Kidney (tissue), 14 donors: ENCODE results near the gene DDAH2. TPM values are rescaled to one million over a fixed set of nuclear protein-coding genes. Genes with fewer than 3 reads are reported as not detected.

Experiments
- DNase-seq, 5 donors: peaks; one replicate each; pipeline ENCODE4 v3.0.0-alpha.2; 2013 to 2020
- FAIRE-seq: peaks from 2 replicates; lab custom pipeline; 2012; peaks lifted over from hg19 to GRCh38; lab: Jason Lieb, UNC
- H3K27ac ChIP-seq, 2 donors: one replicate each; pipeline ENCODE4 v1.7.0; 2013; ENCODE audit warnings: low read depth in 2 of 2, low read length in 2 of 2, inconsistent platforms in 1 of 2
- H3K27me3 ChIP-seq: one replicate; pipeline ENCODE4 v1.7.1; 2013; ENCODE audit warnings: low read length, inconsistent platforms; ENCODE audit not compliant: control insufficient read depth, insufficient read depth
- H3K36me3 ChIP-seq, 3 donors: one replicate each; pipeline versions ENCODE4 v1.7.0 to v1.7.1; 2013; ENCODE audit warnings: low read length in 3 of 3, control low read depth in 1 of 3, inconsistent platforms in 1 of 3; ENCODE audit not compliant: insufficient read depth in 3 of 3, control insufficient read depth in 2 of 3
- H3K4me1 ChIP-seq, 3 donors: one replicate each; pipeline versions ENCODE4 v1.7.0 to v1.7.1; 2013; ENCODE audit warnings: low read length in 3 of 3, inconsistent platforms in 1 of 3, low read depth in 1 of 3; ENCODE audit not compliant: control insufficient read depth in 2 of 3, insufficient read depth in 2 of 3
- H3K4me3 ChIP-seq, 3 donors: one replicate each; pipeline versions ENCODE4 v1.7.0 to v1.8.1; 2013; ENCODE audit warnings: low read length in 3 of 3, control low read depth in 1 of 3, inconsistent platforms in 1 of 3
- H3K9ac ChIP-seq, 3 donors: one replicate each; pipeline versions ENCODE4 v1.7.0 to v1.7.1; 2013; ENCODE audit warnings: low read length in 3 of 3, control low read depth in 1 of 3, inconsistent platforms in 1 of 3
- H3K9me3 ChIP-seq, 3 donors: one replicate each; pipeline versions ENCODE4 v1.7.0 to v1.7.1; 2013; ENCODE audit warnings: low read length in 3 of 3, control low read depth in 1 of 3, inconsistent platforms in 1 of 3; ENCODE audit not compliant: control insufficient read depth in 2 of 3, insufficient read depth in 1 of 3
- intact Hi-C: fragments of 100-400 bp; cut with DNase I; formaldehyde crosslinking; loops from one replicate; pipeline ENCODE4 v1.11.1; 2022
- polyA plus RNA-seq: library from polyadenylated mRNA; stranded (reverse); fragments of 350-450 nt; fragmentation: Illumina TruSeq; extraction: RNeasy Lipid Tissue Mini Kit (QIAGEN cat#74804); gene quantifications from one replicate; pipeline ENCODE4 v1.2.3, GENCODE V29; 2014; ENCODE audit warnings: low read depth, low replicate concordance; ENCODE audit not compliant: insufficient read depth
- total RNA-seq: library from RNA; stranded (reverse); fragmentation: NEBNext Ultra II Directional; extraction: Animal tissue kit (Norgen Biotek cat#: 25700); gene quantifications from one replicate; pipeline ENCODE4 v1.2.1, GENCODE V29; 2021
- TF ChIP-seq, protein P1 (sequence below): IDR thresholded peaks from 3 replicates; pipeline ENCODE4 v1.5.1; 2012; ENCODE audit warnings: mild to moderate bottlenecking, moderate library complexity, borderline replicate concordance; ENCODE audit not compliant: insufficient read depth; ENCODE audit errors: extremely low read depth
- donor health status: control.
- donor health status: control.
- donor health status: control.
- donor health status: control.
- donor health status: control.
- donor health status: DM: yes; HTN: yes; CAD: no.
- donor health status: Normal renal cell carcinoma (clear cell type).

The DDAH2 gene
- total and polyA plus RNA-seq, 2 donors from 2014 or later: 98.9 to 147 TPM

DNA sequence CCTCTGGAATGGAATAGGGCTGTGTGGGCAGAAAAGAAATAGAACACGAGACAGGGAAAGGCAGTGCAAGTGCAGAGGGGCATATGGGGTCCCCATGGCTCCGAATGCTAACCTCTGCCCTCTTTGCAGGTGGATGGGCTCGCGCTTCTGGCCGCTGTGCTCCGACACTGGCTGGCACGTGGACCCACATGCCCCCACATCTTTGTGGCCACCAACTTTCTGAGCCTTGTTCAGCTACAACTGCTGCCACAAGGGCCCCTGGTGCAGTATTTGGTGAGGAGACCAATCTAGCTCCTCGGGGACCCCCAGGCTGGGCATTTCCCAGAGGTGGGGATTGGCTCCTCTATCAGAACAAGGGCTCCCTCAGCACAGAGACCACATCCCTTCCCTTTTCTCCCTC, 32.2 kb upstream of the DDAH2 start:
- Histone ChIP-seq H3K27me3 (no peaks in the 10 kb centered on the region), H3K36me3 (no peaks in the 10 kb centered on the region), H3K4me3 (no peak overlapping the region), H3K9ac (no peak overlapping the region), H3K4me1 (peaks cover 0 to 4% (median 0%) of the 10 kb centered on the region in 3 donors), H3K9me3 (no peaks in the 10 kb centered on the region), H3K27ac (no peak overlapping the region)
- FAIRE-seq: no peak
- DNase-seq: peak in 1 of 5 donors; percentile 52
- TF ChIP-seq, protein P1, sequence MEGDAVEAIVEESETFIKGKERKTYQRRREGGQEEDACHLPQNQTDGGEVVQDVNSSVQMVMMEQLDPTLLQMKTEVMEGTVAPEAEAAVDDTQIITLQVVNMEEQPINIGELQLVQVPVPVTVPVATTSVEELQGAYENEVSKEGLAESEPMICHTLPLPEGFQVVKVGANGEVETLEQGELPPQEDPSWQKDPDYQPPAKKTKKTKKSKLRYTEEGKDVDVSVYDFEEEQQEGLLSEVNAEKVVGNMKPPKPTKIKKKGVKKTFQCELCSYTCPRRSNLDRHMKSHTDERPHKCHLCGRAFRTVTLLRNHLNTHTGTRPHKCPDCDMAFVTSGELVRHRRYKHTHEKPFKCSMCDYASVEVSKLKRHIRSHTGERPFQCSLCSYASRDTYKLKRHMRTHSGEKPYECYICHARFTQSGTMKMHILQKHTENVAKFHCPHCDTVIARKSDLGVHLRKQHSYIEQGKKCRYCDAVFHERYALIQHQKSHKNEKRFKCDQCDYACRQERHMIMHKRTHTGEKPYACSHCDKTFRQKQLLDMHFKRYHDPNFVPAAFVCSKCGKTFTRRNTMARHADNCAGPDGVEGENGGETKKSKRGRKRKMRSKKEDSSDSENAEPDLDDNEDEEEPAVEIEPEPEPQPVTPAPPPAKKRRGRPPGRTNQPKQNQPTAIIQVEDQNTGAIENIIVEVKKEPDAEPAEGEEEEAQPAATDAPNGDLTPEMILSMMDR: no peak
- intact Hi-C loops: no loop called here

DNA sequence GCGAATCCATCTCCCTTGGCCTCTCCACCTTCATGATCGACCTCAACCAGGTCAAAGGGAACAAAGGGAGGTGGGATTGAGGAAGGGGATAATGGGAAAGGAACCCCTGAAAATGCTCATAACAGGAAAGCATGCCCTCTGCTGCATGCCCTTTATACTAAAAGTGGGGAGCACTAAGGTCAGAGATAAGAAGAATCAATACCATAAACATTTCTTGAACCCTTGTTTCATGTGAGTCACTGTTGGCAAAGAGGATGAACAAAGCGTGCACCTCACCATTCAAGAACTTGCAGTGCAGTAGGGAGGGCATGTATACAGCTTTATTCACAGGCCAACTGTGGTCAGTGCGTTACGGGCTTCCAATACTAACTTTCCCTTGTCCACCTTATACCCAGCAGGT, 31.7 kb upstream of the DDAH2 start:
- intact Hi-C loops: no loop called here
- Histone ChIP-seq H3K4me1 (peaks cover 0 to 3% (median 0%) of the 10 kb centered on the region in 3 donors), H3K9me3 (no peaks in the 10 kb centered on the region), H3K9ac (no peak overlapping the region), H3K36me3 (no peaks in the 10 kb centered on the region), H3K4me3 (no peak overlapping the region), H3K27ac (no peak overlapping the region), H3K27me3 (no peaks in the 10 kb centered on the region)
- TF ChIP-seq, protein P1: no peak
- FAIRE-seq (no peak), DNase-seq (peak in 1 of 5 donors; percentile 3)

DNA sequence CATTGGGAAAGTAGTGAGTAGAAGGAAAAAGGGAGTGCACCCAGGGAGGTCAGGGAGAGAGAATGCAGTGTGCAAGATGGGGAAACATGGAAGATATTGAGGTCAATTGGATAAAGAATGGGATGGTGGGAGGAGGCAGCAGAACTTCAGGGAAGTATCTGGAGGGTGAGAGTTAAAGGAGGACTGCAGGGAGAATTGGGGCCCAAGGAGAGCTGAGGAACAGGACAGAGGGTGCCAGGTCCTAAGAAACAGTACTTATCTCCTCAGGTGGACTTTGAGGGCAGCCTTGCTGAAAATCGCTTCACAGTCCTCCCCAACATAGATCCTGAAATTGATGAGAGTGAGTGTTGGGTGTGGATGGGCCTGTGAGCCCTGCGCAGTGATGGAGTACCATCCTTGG, 29.2 kb upstream of the DDAH2 start:
- TF ChIP-seq, protein P1: no peak
- H3K27me3 ChIP-seq: no peaks in the 10 kb centered on the region
- intact Hi-C loops: no loop called here
- no peaks in the 10 kb centered on the region for H3K36me3 ChIP-seq
- peak in 1 of 5 donors; percentile 10 for DNase-seq
- no peak overlapping the region for H3K4me3 ChIP-seq
- H3K4me1 ChIP-seq: peaks cover 0 to under 1% (median 0%) of the 10 kb centered on the region in 3 donors
- FAIRE-seq: no peak
- H3K27ac ChIP-seq: no peak overlapping the region
- H3K9ac ChIP-seq: no peak overlapping the region
- H3K9me3 ChIP-seq: no peaks in the 10 kb centered on the region

DNA sequence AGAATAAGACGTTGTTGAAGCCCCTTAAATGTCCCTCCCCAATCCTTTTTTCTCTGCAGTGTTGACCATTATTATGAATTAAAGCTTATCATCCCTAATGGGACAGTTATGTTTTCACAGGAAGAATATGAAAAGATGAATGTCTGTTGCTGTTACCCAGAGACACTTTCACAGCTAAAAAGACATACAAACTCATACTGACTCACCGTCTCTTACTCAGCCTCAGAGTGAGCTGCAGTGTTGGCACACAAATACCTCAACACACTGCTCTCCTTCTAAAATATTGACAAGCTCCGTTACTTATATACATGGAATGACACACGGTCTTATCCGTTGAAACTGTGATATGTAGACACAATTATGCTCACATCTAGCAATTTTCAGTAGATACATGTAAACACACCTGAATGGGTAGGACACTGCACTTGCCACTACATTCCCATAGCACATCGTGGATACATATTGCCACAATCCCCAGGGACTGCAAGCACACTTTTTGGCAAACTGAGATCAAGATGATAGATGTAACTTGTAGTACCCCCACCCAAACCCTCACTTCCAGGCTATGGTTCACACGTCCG, 23.7 kb upstream of the DDAH2 start:
- H3K9ac ChIP-seq: no peak overlapping the region
- FAIRE-seq (no peak), DNase-seq (no peak)
- no peaks in the 10 kb centered on the region for H3K9me3 ChIP-seq
- H3K4me1 ChIP-seq: no peaks in the 10 kb centered on the region
- intact Hi-C loops: no loop called here
- no peak overlapping the region for H3K27ac ChIP-seq
- H3K36me3 ChIP-seq: no peaks in the 10 kb centered on the region
- no peak overlapping the region for H3K4me3 ChIP-seq
- H3K27me3 ChIP-seq: no peaks in the 10 kb centered on the region
- TF ChIP-seq, protein P1: no peak
